ENCODE measurements around the gene ST6GAL1. TPM values are rescaled to one million over a fixed set of nuclear protein-coding genes. Genes with fewer than 3 reads are reported as not detected.

Gene ST6GAL1
- total RNA-seq, 1 donor from 2014 or later: 59.9 TPM

DNA sequence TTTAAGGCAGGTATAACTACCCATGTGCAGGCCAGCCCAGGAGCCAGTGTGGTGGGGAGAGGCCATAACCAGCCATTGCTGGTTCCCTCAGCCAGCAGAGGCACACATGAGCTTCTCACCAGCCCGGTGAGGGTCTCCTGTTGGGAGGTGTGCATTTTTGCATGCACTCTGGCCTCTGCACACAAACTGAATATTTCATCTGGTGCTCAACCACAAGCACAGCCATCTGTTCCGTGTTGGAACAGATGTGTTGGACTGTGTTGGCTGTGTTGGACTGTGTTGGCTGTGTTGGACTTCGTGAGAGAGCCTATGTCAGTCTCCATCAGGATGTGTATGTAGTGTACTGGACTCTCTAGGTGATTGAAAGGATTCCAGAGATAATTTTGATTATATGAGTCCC, 141.8 kb downstream of the ST6GAL1 start:
- no peak for DNase-seq (ENCODE audit: low spot score in 2 of 2)
- Histone ChIP-seq H3K27ac (no peak overlapping the region), H3K4me3 (no peak overlapping the region), H3K36me3 (peaks cover 27 to 54% of the 10 kb centered on the region in 2 donors), H3K9me3 (no peaks in the 10 kb centered on the region), H3K4me1 (no peaks in the 10 kb centered on the region), H3K27me3 (no peaks in the 10 kb centered on the region)
- intact Hi-C loops (cut with DNase I): no loop called here
- TF ChIP-seq, protein P1, sequence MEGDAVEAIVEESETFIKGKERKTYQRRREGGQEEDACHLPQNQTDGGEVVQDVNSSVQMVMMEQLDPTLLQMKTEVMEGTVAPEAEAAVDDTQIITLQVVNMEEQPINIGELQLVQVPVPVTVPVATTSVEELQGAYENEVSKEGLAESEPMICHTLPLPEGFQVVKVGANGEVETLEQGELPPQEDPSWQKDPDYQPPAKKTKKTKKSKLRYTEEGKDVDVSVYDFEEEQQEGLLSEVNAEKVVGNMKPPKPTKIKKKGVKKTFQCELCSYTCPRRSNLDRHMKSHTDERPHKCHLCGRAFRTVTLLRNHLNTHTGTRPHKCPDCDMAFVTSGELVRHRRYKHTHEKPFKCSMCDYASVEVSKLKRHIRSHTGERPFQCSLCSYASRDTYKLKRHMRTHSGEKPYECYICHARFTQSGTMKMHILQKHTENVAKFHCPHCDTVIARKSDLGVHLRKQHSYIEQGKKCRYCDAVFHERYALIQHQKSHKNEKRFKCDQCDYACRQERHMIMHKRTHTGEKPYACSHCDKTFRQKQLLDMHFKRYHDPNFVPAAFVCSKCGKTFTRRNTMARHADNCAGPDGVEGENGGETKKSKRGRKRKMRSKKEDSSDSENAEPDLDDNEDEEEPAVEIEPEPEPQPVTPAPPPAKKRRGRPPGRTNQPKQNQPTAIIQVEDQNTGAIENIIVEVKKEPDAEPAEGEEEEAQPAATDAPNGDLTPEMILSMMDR (IDR thresholded peaks at IDR 0.05): no peak

DNA sequence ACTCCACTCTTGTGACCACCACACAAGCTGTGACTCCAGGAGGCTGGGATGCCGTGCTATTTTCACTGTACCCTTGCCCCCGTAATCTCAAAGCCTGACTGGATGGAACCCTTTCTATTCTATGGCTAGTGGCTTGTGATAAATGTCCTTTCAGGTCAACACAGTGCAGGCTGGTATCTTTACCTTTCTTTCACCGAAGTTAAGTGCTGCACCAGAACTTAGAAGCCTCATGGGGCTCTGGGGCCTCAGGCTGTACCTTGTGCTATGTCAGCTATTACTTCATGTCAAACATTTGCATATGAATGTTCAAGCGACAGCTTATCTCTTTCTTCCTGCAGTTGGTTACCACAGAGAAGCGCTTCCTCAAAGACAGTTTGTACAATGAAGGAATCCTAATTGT, 142.2 kb downstream of the ST6GAL1 start:
- DNase-seq (ENCODE audit: low spot score in 2 of 2): no peak
- H3K4me3 ChIP-seq: no peak overlapping the region
- H3K4me1 ChIP-seq: no peaks in the 10 kb centered on the region
- no peak overlapping the region for H3K27ac ChIP-seq
- H3K36me3 ChIP-seq: peaks cover 27 to 58% of the 10 kb centered on the region in 2 donors
- no peaks in the 10 kb centered on the region for H3K27me3 ChIP-seq
- H3K9me3 ChIP-seq: no peaks in the 10 kb centered on the region
- TF ChIP-seq, protein P1 (IDR thresholded peaks at IDR 0.05): no peak
- intact Hi-C loops (cut with DNase I): no loop called here

DNA sequence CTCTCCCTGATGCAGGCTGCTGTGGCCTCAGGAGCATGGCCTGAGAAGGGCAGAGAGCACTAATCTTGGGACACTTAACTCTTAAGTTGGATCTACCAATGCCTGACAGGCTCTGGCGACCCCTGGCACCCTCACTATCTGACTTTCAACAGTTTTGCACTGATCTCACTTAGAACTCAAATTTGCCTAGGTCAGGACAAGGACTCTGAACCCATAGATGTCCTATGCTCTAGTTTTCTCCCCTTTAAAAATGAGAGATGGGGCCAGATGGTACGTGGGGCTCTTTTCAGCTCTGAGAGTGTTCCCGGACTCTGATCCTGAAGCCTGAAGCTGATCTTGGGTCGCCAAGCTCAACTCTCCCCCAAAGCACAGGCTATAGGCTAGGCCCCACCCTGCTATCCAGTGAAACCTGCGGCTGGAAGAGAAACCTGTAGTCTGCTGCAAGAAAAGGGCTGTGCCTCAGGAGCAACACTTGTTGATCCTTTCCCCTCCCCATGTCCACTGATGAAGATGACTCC, 143.3 kb downstream of the ST6GAL1 start:
- Histone ChIP-seq H3K4me1 (no peaks in the 10 kb centered on the region), H3K27me3 (no peaks in the 10 kb centered on the region), H3K4me3 (no peak overlapping the region), H3K36me3 (peaks cover 29 to 64% of the 10 kb centered on the region in 2 donors), H3K9me3 (no peaks in the 10 kb centered on the region), H3K27ac (no peak overlapping the region)
- intact Hi-C loops (cut with DNase I): no loop called here
- TF ChIP-seq, protein P1 (IDR thresholded peaks at IDR 0.05): no peak
- DNase-seq (ENCODE audit: low spot score in 2 of 2): no peak

DNA sequence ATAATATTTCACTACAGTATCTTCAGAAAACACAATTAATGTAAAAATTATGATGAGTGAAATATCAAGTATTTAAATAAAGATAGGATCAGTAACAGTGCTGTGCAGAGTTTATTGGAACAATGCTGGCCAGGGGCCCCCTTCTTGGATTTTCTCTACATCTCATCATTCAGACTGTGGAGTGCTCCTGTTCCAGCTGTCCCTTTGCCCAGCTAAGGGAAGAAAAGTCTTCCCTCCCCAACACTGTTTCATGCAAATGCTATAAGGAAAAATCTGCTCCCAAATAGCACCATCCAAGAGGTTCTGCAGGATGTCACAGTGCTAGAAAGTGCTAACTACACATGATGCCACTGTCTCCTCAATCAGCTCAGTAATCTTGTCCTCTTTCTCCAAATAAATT, 144.5 kb downstream of the ST6GAL1 start:
- no peak overlapping the region for H3K27ac ChIP-seq
- peaks cover 36 to 58% of the 10 kb centered on the region in 2 donors for H3K36me3 ChIP-seq
- no peaks in the 10 kb centered on the region for H3K4me1 ChIP-seq
- TF ChIP-seq, protein P1 (IDR thresholded peaks at IDR 0.05): no peak
- H3K9me3 ChIP-seq: no peaks in the 10 kb centered on the region
- H3K4me3 ChIP-seq: no peak overlapping the region
- no peaks in the 10 kb centered on the region for H3K27me3 ChIP-seq
- intact Hi-C loops (cut with DNase I): no loop called here
- DNase-seq (ENCODE audit: low spot score in 2 of 2): no peak

DNA sequence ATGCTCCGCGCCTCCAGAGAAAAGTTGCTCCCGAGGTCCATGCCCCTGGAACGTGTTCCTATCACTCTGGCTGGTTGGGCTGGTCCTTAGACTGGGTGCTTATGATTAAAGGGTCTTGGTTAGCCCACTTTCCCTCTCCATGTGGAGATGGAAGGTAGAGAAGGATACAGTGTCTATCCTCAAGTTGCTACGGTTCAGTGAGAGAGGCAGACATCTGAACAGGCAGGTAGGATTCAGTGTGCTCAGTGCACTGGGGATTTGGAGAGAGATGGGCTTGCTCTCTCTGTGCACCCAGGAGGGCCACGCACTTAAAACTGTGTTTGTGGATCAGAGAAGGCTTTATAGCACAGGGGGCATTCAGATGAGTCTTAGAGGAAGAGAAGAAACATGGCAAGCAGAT, 146.0 kb downstream of the ST6GAL1 start:
- TF ChIP-seq, protein P1 (IDR thresholded peaks at IDR 0.05): no peak
- Histone ChIP-seq H3K4me1 (no peaks in the 10 kb centered on the region), H3K27ac (no peak overlapping the region), H3K4me3 (no peak overlapping the region), H3K36me3 (peaks cover 35 to 55% of the 10 kb centered on the region in 2 donors), H3K9me3 (no peaks in the 10 kb centered on the region), H3K27me3 (no peaks in the 10 kb centered on the region)
- intact Hi-C loops (cut with DNase I): no loop called here
- no peak for DNase-seq (ENCODE audit: low spot score in 2 of 2)

DNA sequence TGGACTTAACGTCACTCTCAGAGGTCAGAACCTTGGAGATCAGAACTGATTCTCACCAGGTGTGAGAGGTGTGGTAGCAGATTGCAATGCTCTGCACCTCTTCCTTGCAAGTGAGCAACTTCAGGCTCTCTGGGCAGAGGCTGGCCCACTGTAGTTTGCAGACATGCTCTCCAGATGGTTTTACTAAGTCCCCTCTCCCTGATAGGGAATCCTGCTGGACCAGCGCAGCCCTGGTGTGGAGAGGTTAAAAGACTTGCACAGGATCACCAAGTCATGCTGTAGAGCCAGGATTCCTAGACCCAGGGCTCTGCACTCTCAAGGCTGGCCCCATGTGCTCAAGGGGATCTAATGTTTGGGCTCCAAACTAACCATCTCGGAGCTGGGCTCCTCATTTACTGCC, 146.8 kb downstream of the ST6GAL1 start:
- Histone ChIP-seq H3K9me3 (no peaks in the 10 kb centered on the region), H3K27ac (no peak overlapping the region), H3K4me3 (no peak overlapping the region), H3K4me1 (no peaks in the 10 kb centered on the region), H3K27me3 (no peaks in the 10 kb centered on the region), H3K36me3 (peaks cover 35 to 55% of the 10 kb centered on the region in 2 donors)
- intact Hi-C loops (cut with DNase I): no loop called here
- no peak for DNase-seq (ENCODE audit: low spot score in 2 of 2)
- TF ChIP-seq, protein P1 (IDR thresholded peaks at IDR 0.05): no peak
